ENCODE data around the gene CXXC5. TPM values are rescaled to one million over a fixed set of nuclear protein-coding genes. Genes with fewer than 3 reads are reported as not detected.
"Not testable (repeated sequence)": the region's sequence is repeated elsewhere in the genome, so short reads cannot be mapped to it uniquely, and the experiment has no call there.

Gene CXXC5
- total RNA-seq, 6 experiments from 2014 or later: 44.5 to 84.9 (median 66.4) TPM

- H3K27ac ChIP-seq: no peak overlapping the region
- peaks cover 0 to 11% (median under 1%) of the 10 kb centered on the region in 4 donors for H3K4me1 ChIP-seq
- DNase-seq (no peak), ATAC-seq (no peak)
- intact Hi-C loops (cut with DNase I): no loop called here
- no peak for TF ChIP-seq CTCF (IDR thresholded peaks at IDR 0.05)
- no peak for TF ChIP-seq POLR2A (IDR thresholded peaks at IDR 0.05)
- WGBS (ENCODE audit: insufficient coverage, low coverage, low lambda C conversion rate, missing lambda C conversion rate): 91% methylated on average over 4 of the region's 5 CpGs
- no peaks in the 10 kb centered on the region for H3K9me3 ChIP-seq
- H3K36me3 ChIP-seq: no peaks in the 10 kb centered on the region
- no peak overlapping the region for H3K4me3 ChIP-seq
- H3K27me3 ChIP-seq: peaks cover 0 to 5% of the 10 kb centered on the region in 2 donors
Observed at GRCh38 chr5:139712412-139712811, 64.3 kb downstream of the CXXC5 start.

- ATAC-seq; DNase-seq; intact Hi-C loops (cut with DNase I); H3K4me3 ChIP-seq; H3K27ac ChIP-seq; H3K9me3 ChIP-seq; H3K27me3 ChIP-seq; H3K36me3 ChIP-seq: not testable (repeated sequence)
- H3K4me1 ChIP-seq: peaks cover 0 to 11% (median under 1%) of the 10 kb centered on the region in 4 donors
- WGBS (ENCODE audit: insufficient coverage, low coverage, low lambda C conversion rate, missing lambda C conversion rate): 100% methylated on average over 1 of the region's 12 CpGs
Observed at GRCh38 chr5:139713898-139714297, 65.7 kb downstream of the CXXC5 start.

GRCh38 chr5:139717221-139717620 lies 69.1 kb downstream of the CXXC5 start:
- no peaks in the 10 kb centered on the region for H3K9me3 ChIP-seq
- no peak overlapping the region for H3K27ac ChIP-seq
- H3K4me3 ChIP-seq: no peak overlapping the region
- intact Hi-C loops (cut with DNase I): no loop called here
- ATAC-seq: no peak
- H3K27me3 ChIP-seq: no peaks in the 10 kb centered on the region
- H3K4me1 ChIP-seq: no peaks in the 10 kb centered on the region
- H3K36me3 ChIP-seq: no peaks in the 10 kb centered on the region
- TF ChIP-seq POLR2A (IDR thresholded peaks at IDR 0.05) (no peak), CTCF (IDR thresholded peaks at IDR 0.05) (no peak)
- WGBS (ENCODE audit: insufficient coverage, low coverage, low lambda C conversion rate, missing lambda C conversion rate): 85% methylated on average over 5 of the region's 8 CpGs
- no peak for DNase-seq

- H3K27ac ChIP-seq; ATAC-seq; H3K9me3 ChIP-seq; H3K4me1 ChIP-seq; intact Hi-C loops (cut with DNase I); DNase-seq; H3K36me3 ChIP-seq; H3K27me3 ChIP-seq; H3K4me3 ChIP-seq: not testable (repeated sequence)
- 79% methylated on average over 2 of the region's 2 CpGs for WGBS (ENCODE audit: insufficient coverage, low coverage, low lambda C conversion rate, missing lambda C conversion rate)
Observed at GRCh38 chr5:139718403-139718802, 70.3 kb downstream of the CXXC5 start.

GRCh38 chr5:139719970-139720369 lies 71.8 kb downstream of the CXXC5 start:
- intact Hi-C loops (cut with DNase I); ATAC-seq: not testable (repeated sequence)

GRCh38 chr5:139723986-139724587 lies 75.9 kb downstream of the CXXC5 start:
- 86% methylated on average over 4 of the region's 4 CpGs for WGBS (ENCODE audit: insufficient coverage, low coverage, low lambda C conversion rate, missing lambda C conversion rate)
- H3K9me3 ChIP-seq: no peaks in the 10 kb centered on the region
- DNase-seq (no peak), ATAC-seq (no peak)
- no peaks in the 10 kb centered on the region for H3K4me1 ChIP-seq
- H3K4me3 ChIP-seq: no peak overlapping the region
- no peak overlapping the region for H3K27ac ChIP-seq
- no peaks in the 10 kb centered on the region for H3K36me3 ChIP-seq
- H3K27me3 ChIP-seq: no peaks in the 10 kb centered on the region
- intact Hi-C loops (cut with DNase I): no loop called here
- no peak for TF ChIP-seq POLR2A (IDR thresholded peaks at IDR 0.05)

More at GRCh38 chr5:139719970-139720369, 71.8 kb downstream of the CXXC5 start:
- DNase-seq, H3K4me1 ChIP-seq, H3K27me3 ChIP-seq, H3K4me3 ChIP-seq, H3K27ac ChIP-seq, H3K9me3 ChIP-seq, H3K36me3 ChIP-seq: not testable (repeated sequence)
- 95% methylated on average over 2 of the region's 3 CpGs for WGBS (ENCODE audit: insufficient coverage, low coverage, low lambda C conversion rate, missing lambda C conversion rate)

All from right lobe of liver (tissue), 6 donors.